Progenitor cell of endocrine pancreas (in vitro differentiated cells): Measurements from ENCODE around the gene ARHGEF28. TPM values are rescaled to one million over a fixed set of nuclear protein-coding genes. Genes with fewer than 3 reads are reported as not detected.

Experiments
- DNase-seq: peaks from one replicate; pipeline ENCODE4 v3.0.0; 2021; ENCODE audit warnings: low spot score; ENCODE audit not compliant: unreplicated experiment
- H3K27ac Mint-ChIP-seq: 2 replicates; pipeline ENCODE4 v1.8.0; 2021; ENCODE audit warnings: mild to moderate bottlenecking, moderate library complexity, mixed read lengths
- H3K27me3 Mint-ChIP-seq: 2 replicates; pipeline ENCODE4 v1.8.0; 2021; ENCODE audit warnings: mixed read lengths
- H3K36me3 Mint-ChIP-seq: 2 replicates; pipeline ENCODE4 v1.8.0; 2022; ENCODE audit warnings: mixed read lengths; ENCODE audit not compliant: insufficient read depth
- H3K4me1 Mint-ChIP-seq: 2 replicates; pipeline ENCODE4 v1.8.0; 2021; ENCODE audit warnings: low read depth, mixed read lengths
- H3K4me3 Mint-ChIP-seq: 2 replicates; pipeline ENCODE4 v1.8.0; 2021; ENCODE audit warnings: low read depth, mild to moderate bottlenecking, moderate library complexity, mixed read lengths
- H3K9me3 Mint-ChIP-seq: 2 replicates; pipeline ENCODE4 v1.8.0; 2021; ENCODE audit warnings: low read depth, mixed read lengths
- total RNA-seq: library from RNA; stranded (reverse); gene quantifications from 2 replicates; pipeline ENCODE4 v1.2.1, GENCODE V29; 2021
- TF ChIP-seq, protein P1 (sequence below): fragments of 200-600 bp; sonication (generic); IDR thresholded peaks from one replicate; pipeline ENCODE4 v1.5.0; 2021; ENCODE audit warnings: antibody characterized with exemption, mild to moderate bottlenecking; ENCODE audit not compliant: unreplicated experiment

The ARHGEF28 gene
- total RNA-seq, 1 donor from 2014 or later: 15.0 TPM

DNA sequence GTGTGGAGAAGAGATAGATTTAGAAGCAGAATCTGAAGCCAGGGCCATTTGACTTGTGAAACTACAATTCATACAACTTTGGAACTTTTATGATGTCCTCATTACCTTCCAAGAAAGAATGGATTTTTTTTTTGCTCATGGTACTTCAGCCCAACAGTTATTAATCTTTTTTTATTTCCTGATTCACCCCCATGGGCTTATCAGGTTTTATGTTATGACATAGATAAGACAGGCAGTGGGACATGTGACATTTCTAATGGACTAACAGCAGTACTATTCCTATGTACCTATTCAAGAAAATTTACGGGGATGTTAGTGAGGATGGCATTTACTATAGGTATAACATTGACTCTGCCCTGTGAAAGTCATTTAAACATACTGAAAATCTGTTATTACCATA is 204.7 kb downstream of the ARHGEF28 start:
- H3K27ac Mint-ChIP-seq: no peak overlapping the region
- TF ChIP-seq, protein P1, sequence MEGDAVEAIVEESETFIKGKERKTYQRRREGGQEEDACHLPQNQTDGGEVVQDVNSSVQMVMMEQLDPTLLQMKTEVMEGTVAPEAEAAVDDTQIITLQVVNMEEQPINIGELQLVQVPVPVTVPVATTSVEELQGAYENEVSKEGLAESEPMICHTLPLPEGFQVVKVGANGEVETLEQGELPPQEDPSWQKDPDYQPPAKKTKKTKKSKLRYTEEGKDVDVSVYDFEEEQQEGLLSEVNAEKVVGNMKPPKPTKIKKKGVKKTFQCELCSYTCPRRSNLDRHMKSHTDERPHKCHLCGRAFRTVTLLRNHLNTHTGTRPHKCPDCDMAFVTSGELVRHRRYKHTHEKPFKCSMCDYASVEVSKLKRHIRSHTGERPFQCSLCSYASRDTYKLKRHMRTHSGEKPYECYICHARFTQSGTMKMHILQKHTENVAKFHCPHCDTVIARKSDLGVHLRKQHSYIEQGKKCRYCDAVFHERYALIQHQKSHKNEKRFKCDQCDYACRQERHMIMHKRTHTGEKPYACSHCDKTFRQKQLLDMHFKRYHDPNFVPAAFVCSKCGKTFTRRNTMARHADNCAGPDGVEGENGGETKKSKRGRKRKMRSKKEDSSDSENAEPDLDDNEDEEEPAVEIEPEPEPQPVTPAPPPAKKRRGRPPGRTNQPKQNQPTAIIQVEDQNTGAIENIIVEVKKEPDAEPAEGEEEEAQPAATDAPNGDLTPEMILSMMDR: no peak
- no peaks in the 10 kb centered on the region for H3K27me3 Mint-ChIP-seq
- H3K36me3 Mint-ChIP-seq: peaks cover 3% of the 10 kb centered on the region
- no peak overlapping the region for H3K4me3 Mint-ChIP-seq
- no peaks in the 10 kb centered on the region for H3K9me3 Mint-ChIP-seq
- no peak for DNase-seq
- H3K4me1 Mint-ChIP-seq: no peaks in the 10 kb centered on the region

DNA sequence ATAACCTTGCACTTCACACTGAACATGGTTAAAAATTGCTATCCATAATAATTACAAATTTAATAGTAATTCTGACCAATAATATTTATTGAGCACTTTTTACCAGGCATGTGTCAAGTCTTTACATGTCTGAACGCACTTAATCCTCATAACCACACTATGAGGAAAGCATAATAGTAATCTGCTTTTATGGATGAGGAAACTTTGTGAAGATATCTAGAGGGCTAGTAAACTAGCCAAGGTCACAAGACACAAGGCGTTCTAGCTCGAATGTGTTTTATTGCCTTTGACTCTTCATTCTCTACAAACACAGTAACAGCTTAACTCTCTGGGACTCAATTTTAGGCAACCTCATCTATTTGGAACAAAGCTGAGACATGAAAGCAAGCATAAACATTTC is 205.1 kb downstream of the ARHGEF28 start:
- H3K27ac Mint-ChIP-seq: no peak overlapping the region
- H3K27me3 Mint-ChIP-seq: no peaks in the 10 kb centered on the region
- peaks cover 3% of the 10 kb centered on the region for H3K36me3 Mint-ChIP-seq

DNA sequence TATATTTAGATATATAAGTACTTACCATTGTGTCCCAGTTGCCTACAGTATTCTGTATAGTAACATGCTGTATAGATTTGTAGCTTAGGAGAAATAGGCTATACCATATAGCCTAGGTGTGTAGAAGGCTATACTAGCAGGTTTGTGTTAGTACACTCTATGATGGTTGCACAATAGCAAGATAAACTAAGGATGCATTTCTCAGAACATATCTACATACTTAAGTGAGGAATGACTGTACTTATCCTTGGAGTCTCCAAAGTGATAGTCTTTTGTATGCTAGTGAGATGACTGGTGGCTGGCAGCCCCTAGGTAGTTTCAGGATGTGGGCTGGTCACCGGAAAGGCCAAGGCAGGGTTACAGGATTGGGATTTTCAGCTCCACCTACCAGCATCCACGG is 208.7 kb downstream of the ARHGEF28 start:
- Mint-ChIP-seq H3K27ac (no peak overlapping the region), H3K27me3 (no peaks in the 10 kb centered on the region)

More for the DNA sequence above, 205.1 kb downstream of the ARHGEF28 start:
- TF ChIP-seq, protein P1: no peak
- no peak for DNase-seq
- H3K4me3 Mint-ChIP-seq: no peak overlapping the region
- no peaks in the 10 kb centered on the region for H3K4me1 Mint-ChIP-seq
- no peaks in the 10 kb centered on the region for H3K9me3 Mint-ChIP-seq

DNA sequence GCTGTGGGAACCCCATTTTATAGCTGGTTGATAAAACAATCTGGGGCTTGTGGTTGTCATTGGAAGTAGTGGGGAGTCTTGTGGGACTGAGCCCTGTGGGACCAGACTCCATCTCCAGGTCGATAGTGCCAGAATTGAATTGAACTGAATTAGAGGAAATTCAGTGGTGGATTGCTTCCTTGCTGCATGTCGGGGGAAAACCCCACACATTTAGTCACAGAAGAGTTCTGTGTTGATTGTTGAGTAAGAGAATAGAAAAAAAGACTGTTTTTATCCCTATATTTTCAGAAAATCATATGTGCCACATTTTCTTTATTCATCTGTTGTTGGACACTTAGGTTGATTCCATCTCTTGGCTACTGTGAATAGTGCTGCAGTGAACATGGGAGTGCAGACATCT is 209.7 kb downstream of the ARHGEF28 start:
- H3K27ac Mint-ChIP-seq: no peak overlapping the region
- TF ChIP-seq, protein P1: no peak

More for the DNA sequence above, 208.7 kb downstream of the ARHGEF28 start:
- TF ChIP-seq, protein P1: no peak
- peaks cover 11% of the 10 kb centered on the region for H3K9me3 Mint-ChIP-seq
- DNase-seq: no peak
- no peak overlapping the region for H3K4me3 Mint-ChIP-seq
- H3K4me1 Mint-ChIP-seq: no peaks in the 10 kb centered on the region
- peaks cover 9% of the 10 kb centered on the region for H3K36me3 Mint-ChIP-seq

DNA sequence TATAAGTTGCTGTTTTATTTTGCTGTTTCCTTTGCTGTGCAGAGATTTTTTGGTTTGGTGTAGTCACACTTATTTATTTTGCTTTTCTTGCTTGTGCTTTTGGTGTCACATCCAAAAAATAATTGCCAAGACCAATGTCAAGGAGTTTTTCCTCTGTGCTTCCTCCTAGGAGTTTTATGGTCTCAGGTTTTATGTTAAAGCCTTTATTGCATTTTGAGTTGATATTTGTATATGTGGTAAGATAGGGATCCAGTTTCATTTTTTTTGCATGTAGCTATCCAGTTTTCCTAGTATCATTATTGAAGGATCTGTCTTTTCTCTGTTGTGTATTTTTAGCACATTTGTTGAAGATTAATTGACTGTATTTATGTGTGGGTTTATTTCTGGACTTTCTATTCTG is 210.6 kb downstream of the ARHGEF28 start:
- no peak overlapping the region for H3K27ac Mint-ChIP-seq
- TF ChIP-seq, protein P1: no peak

More for the DNA sequence above, 209.7 kb downstream of the ARHGEF28 start:
- Mint-ChIP-seq H3K9me3 (peaks cover 11% of the 10 kb centered on the region), H3K4me1 (no peaks in the 10 kb centered on the region), H3K4me3 (no peak overlapping the region), H3K27me3 (no peaks in the 10 kb centered on the region), H3K36me3 (peaks cover 9% of the 10 kb centered on the region)
- no peak for DNase-seq

More for the DNA sequence above, 210.6 kb downstream of the ARHGEF28 start:
- Mint-ChIP-seq H3K4me1 (no peaks in the 10 kb centered on the region), H3K27me3 (no peaks in the 10 kb centered on the region), H3K4me3 (no peak overlapping the region), H3K9me3 (peaks cover 11% of the 10 kb centered on the region), H3K36me3 (peaks cover 9% of the 10 kb centered on the region)
- no peak for DNase-seq
